ENCODE results near the gene RTN3.

The RTN3 gene

DNA sequence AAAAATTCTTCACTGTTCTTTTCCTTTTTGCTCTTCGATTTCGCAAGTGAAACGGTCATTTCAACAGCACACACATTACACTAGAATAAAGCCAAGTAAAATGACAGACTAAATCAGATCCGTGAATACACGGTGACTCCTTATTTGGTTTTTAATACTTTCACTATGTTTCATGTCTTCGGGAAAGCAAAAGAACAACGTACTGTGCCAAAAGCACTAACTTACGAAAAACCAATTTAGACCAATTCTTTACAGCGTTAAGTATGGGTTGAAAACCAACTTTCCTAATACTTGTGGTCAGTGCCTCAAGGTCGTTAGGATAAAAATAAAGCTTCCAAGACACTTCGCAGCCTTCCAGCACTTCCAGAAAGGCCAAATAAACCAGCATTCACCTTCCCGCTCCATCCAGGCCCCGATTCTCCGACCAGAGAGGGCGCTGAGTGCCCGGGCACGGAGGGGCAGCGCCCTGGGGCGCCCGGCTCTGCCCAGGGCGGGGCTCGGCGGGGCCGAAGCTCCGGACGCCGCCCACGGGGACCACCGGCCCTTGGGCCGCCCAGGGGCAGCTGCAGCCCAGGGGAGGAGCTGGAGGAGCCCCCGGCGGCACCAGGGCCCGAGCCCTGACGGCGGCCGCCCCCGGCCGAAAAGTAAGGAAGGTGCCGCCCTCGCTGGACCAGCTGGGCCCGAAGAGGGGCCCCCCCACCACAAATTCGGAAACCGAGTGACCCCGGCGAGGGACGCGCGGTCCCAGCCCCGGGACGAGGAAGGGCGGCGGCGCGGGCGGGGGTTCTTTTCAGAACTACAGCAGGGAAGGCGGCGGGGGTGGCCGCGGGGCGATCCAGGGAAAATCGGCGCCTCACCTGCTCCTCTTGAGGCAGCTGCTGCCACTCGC lies 10.6 kb upstream of the RTN3 start:
- Histone ChIP-seq H4K20me1 (ENCODE audit: insufficient read depth, low read length) (no peaks in the 10 kb centered on the region), H3K27ac (ENCODE audit: low read depth, low read length, poor library complexity, severe bottlenecking) (peak overlapping the region; percentile 33), H2AFZ (ENCODE audit: low read length) (no peak overlapping the region), H3K9ac (ENCODE audit: low read length) (peak overlapping the region; percentile 74), H3K9me2 (ENCODE audit: low read depth, low read length) (no peaks in the 10 kb centered on the region), H3K4me1 (ENCODE audit: insufficient read depth, low read length, severe bottlenecking) (peaks cover 19% of the 10 kb centered on the region), H3K4me3 (ENCODE audit: low read depth, low read length, poor library complexity, severe bottlenecking) (peak overlapping the region; percentile 71), H3K9me3 (ENCODE audit: low read length) (no peaks in the 10 kb centered on the region), H3K4me2 (ENCODE audit: low read length) (peak overlapping the region; percentile 77), H3F3A (ENCODE audit: insufficient read depth, low read length) (no peaks in the 10 kb centered on the region), H3K36me3 (ENCODE audit: insufficient read depth, low read length) (no peaks in the 10 kb centered on the region), H3K27me3 (ENCODE audit: insufficient read depth, low read length) (no peaks in the 10 kb centered on the region), H3K79me2 (ENCODE audit: insufficient read depth, low read length) (peaks cover 12% of the 10 kb centered on the region; the same call in 1 of the 2 replicates)
- TF ChIP-seq, protein P1, sequence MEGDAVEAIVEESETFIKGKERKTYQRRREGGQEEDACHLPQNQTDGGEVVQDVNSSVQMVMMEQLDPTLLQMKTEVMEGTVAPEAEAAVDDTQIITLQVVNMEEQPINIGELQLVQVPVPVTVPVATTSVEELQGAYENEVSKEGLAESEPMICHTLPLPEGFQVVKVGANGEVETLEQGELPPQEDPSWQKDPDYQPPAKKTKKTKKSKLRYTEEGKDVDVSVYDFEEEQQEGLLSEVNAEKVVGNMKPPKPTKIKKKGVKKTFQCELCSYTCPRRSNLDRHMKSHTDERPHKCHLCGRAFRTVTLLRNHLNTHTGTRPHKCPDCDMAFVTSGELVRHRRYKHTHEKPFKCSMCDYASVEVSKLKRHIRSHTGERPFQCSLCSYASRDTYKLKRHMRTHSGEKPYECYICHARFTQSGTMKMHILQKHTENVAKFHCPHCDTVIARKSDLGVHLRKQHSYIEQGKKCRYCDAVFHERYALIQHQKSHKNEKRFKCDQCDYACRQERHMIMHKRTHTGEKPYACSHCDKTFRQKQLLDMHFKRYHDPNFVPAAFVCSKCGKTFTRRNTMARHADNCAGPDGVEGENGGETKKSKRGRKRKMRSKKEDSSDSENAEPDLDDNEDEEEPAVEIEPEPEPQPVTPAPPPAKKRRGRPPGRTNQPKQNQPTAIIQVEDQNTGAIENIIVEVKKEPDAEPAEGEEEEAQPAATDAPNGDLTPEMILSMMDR (IDR thresholded peaks at IDR 0.05; ENCODE audit: low read length): peak; percentile 55
- TF ChIP-seq EZH2 (IDR thresholded peaks at IDR 0.05; ENCODE audit: borderline replicate concordance, low read length): no peak

- Histone ChIP-seq H3K4me1 (ENCODE audit: insufficient read depth, low read length, severe bottlenecking) (peaks cover 19% of the 10 kb centered on the region), H3K27me3 (ENCODE audit: insufficient read depth, low read length) (no peaks in the 10 kb centered on the region), H3K4me2 (ENCODE audit: low read length) (peak within 1 kb of the TSS; percentile 77), H4K20me1 (ENCODE audit: insufficient read depth, low read length) (no peaks in the 10 kb centered on the region), H3K79me2 (ENCODE audit: insufficient read depth, low read length) (peaks cover 11% of the 10 kb centered on the region; the same call in 1 of the 2 replicates), H3K27ac (ENCODE audit: low read depth, low read length, poor library complexity, severe bottlenecking) (peak within 1 kb of the TSS; percentile 33), H3F3A (ENCODE audit: insufficient read depth, low read length) (no peaks in the 10 kb centered on the region), H3K9me2 (ENCODE audit: low read depth, low read length) (no peaks in the 10 kb centered on the region), H2AFZ (ENCODE audit: low read length) (no peak within 1 kb of the TSS), H3K9ac (ENCODE audit: low read length) (peak within 1 kb of the TSS; percentile 74), H3K9me3 (ENCODE audit: low read length) (no peaks in the 10 kb centered on the region), H3K4me3 (ENCODE audit: low read depth, low read length, poor library complexity, severe bottlenecking) (peak within 1 kb of the TSS; percentile 71), H3K36me3 (ENCODE audit: insufficient read depth, low read length) (no peaks in the 10 kb centered on the region)
- TF ChIP-seq, protein P1 (IDR thresholded peaks at IDR 0.05; ENCODE audit: low read length): no peak
- TF ChIP-seq EZH2 (IDR thresholded peaks at IDR 0.05; ENCODE audit: borderline replicate concordance, low read length): no peak
Measured at GRCh38 chr11:63671322-63672155, 9.8 kb upstream of the RTN3 start, which contains the start of gene ATL3. Gene ATL3, minus strand, starts transcription at chr11:63671376. Its CDS starts 41 bp downstream, at chr11:63671335.

GRCh38 chr11:63672156-63672463 lies 9.2 kb upstream of the RTN3 start:
- Histone ChIP-seq H4K20me1 (ENCODE audit: insufficient read depth, low read length) (no peaks in the 10 kb centered on the region), H3K79me2 (ENCODE audit: insufficient read depth, low read length) (peaks cover 5% of the 10 kb centered on the region; the same call in 1 of the 2 replicates), H3K4me1 (ENCODE audit: insufficient read depth, low read length, severe bottlenecking) (peaks cover 19% of the 10 kb centered on the region), H3K4me3 (ENCODE audit: low read depth, low read length, poor library complexity, severe bottlenecking) (no peak overlapping the region), H3K9me2 (ENCODE audit: low read depth, low read length) (no peaks in the 10 kb centered on the region), H3F3A (ENCODE audit: insufficient read depth, low read length) (no peaks in the 10 kb centered on the region), H3K36me3 (ENCODE audit: insufficient read depth, low read length) (no peaks in the 10 kb centered on the region), H3K9me3 (ENCODE audit: low read length) (no peaks in the 10 kb centered on the region), H2AFZ (ENCODE audit: low read length) (no peak overlapping the region), H3K27me3 (ENCODE audit: insufficient read depth, low read length) (no peaks in the 10 kb centered on the region), H3K4me2 (ENCODE audit: low read length) (no peak overlapping the region), H3K27ac (ENCODE audit: low read depth, low read length, poor library complexity, severe bottlenecking) (no peak overlapping the region), H3K9ac (ENCODE audit: low read length) (no peak overlapping the region; the same call in 1 of the 2 replicates)
- TF ChIP-seq, protein P1 (IDR thresholded peaks at IDR 0.05; ENCODE audit: low read length): no peak
- TF ChIP-seq EZH2 (IDR thresholded peaks at IDR 0.05; ENCODE audit: borderline replicate concordance, low read length): no peak
